ENCODE results near the gene ZNF701.
A peak's percentile ranks its signal among the peaks of the same experiment; 100 is the strongest.
"Not testable (repeated sequence)": the region's sequence is repeated elsewhere in the genome, so short reads cannot be mapped to it uniquely, and the experiment has no call there.

Gene ZNF701

DNA sequence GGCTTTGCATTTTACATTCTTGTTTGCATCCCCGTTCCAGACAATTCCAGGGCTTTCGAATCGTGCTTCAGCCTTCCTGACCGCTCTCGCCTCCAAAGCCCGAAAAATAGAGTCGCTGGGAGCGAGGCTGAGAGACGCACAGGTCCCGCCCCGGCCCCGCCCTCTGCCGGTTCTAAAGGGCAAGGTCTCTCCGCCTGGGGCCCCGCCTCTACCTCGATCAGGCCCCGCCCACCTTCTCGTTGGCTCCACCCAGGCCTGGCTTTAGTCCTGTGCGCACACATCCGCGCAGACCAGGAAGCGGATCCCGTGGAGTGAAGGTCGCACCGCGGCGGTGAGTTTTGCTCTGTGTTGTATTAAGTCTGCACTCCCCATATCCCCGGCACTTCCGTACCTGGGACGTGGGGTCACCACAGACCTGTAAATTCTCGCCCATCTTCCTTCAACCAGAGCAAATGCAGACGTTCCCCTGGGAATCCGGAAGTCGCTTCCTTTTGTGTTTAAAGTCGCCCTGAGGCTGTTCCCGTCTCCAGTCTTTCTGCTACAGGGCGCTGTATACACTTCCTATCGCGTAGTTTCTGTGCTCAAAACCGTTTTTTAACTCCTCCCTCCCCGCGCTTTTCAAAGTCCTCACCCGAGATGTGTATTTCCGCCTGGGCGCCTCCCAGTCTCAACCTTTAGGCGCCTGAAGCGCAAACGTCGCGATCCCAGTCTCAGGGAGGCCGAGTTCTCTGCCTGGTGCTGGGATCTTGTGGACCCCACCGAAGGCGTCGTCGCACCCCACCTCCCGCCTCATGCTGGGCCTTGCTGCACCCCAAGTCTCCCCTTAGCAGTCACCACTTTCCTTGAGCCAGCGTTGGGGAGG is at the start of gene ZNF701:
TSS of gene ZNF701 (plus strand) at position 288 of the 862 bp plus-strand sequence. CDS start 3,861 bp downstream, outside the sequence.
- DNase-seq: peak; percentile 95

DNA sequence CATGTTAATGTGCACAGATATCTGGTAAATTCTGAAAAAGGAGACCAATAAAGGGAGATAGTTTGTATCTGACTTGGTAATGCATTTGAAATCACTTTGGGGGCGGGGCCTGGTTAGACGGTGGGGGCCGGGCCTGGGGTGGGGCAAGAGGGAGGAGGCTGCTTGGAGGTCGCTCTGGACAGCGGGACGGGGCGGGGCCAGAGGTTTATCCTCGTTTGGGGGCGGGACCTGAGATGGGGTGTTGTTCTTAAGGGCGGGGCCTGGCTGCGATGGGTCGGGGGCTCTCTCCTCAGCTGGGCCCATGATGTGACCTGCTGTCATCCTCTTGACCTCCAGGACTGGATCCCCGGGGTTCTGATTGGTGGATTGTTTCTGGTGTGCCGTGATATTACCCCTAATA is 47.5 kb upstream of the ZNF701 start:
- DNase-seq: no peak

DNA sequence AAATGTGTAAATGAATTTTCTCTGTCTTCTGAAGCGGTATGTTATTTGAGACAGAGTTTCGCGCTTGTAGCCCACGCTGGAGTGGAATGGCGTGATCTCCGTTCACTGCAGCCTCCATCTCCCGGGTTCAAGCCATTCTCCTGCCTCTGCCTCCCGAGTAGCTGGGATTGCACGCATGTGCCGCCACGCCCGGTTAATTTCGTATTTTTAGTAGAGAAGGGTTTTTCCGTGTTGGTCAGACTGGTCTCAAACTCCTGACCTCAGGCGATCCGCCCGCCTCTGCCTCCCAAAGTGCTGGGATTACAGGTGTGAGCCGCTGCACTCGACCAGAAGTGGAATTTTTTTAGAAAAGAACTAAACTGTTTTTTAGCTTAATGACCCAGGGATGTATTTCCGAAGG is 46.0 kb upstream of the ZNF701 start:
- no peak for DNase-seq

DNA sequence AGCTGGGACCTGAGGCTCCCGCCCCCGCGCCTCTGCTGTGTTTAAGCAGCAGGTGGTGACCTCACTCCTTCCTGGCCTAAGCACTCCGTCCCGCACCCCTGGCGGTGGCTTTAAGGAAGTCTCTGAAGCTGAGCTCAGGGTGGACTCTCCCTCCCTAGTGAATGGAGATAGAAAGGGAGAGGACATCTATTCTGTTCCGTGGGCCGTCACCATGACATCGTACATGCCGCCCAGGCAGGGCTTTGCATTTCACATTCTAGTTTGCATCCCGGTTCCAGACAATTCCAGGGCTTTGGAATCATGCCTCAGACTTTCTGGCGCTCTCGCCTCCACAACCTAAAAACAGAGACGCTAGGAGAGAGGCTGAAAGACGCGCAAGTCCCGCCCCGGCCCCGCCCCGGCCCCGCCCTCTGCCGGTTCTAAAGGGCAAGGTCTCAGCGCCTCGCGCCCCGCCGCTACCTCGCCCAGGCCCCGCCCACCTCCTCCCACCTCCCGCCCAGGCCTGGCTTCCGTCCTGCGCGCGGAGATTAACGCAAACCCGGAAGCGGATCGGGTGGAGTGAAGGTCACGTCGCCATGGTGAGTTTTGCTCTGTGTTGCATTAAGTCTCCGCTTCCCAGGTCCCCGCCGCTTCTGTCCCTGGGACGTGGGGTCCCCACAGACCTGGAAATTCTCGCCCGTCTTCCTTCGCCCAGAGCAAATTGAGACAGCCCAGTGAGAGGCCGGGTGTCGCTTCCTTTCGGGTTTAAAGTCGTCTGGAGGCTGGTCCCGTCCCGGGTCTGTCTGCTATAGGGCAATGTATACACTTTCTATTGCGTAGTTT is 42.7 kb upstream of the ZNF701 start, which contains the start of gene ZNF808:
TSS of gene ZNF808 (plus strand) at position 535 of the 822 bp plus-strand sequence. CDS start 15,617 bp downstream, outside the sequence.
- peak; percentile 99 for DNase-seq

DNA sequence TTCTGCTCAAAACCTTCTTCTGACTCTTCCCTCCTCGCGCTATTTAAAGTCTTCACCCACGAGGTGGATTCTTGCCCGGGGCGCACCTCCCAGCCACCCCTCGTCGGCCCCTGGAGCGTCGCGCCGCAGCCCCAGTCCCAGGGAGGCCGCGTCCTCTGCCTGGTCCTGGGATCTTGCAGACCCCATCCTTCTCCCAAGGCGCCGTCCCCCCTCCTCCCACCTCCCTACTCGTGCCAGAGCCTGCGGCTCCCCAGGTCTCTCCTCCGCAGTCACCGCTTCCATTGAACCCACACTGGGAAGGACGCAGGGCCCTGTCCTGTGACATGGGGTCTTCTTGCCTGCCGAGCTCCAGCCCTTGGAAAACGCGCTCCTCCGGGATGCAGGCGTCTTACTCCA is 42.1 kb upstream of the ZNF701 start:
- DNase-seq: no peak

DNA sequence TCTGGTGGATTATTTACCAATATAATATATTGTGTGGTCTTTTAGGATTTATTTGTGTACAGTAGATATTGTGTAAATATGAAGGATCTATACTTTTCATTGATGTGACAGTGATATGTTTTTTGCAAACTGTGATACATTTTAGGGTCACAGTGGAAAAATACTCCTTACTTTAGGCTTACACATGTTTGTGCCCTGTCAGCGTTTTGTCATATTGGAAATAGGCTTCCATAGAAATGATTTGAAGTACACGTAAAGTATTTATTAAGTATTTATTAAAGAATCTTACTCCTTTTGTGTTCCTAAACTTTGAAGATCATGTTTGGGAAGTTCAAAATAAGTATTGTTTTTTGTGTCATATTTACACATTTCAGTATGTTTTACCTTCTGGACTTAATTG is 37.6 kb upstream of the ZNF701 start:
- DNase-seq: no peak

DNA sequence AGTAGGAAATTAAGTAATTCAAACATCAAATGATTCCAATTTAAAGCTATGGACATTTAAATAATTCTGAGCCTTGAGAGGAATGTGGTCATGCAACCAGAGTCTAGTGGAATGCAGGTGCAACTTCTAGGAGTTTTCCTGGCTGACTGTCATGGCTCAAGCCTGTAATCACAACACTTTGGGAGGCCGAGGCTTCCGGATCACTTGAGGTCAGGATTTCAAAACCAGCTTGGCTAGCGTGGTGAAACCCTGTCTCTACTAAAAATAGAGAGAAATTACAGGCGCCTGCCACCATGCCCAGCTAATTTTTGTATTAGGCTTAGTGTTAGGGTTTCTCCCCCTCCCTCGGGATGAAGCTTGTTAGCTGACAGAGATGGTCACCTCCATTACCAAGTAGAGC is 36.2 kb upstream of the ZNF701 start:
- DNase-seq: no peak

DNA sequence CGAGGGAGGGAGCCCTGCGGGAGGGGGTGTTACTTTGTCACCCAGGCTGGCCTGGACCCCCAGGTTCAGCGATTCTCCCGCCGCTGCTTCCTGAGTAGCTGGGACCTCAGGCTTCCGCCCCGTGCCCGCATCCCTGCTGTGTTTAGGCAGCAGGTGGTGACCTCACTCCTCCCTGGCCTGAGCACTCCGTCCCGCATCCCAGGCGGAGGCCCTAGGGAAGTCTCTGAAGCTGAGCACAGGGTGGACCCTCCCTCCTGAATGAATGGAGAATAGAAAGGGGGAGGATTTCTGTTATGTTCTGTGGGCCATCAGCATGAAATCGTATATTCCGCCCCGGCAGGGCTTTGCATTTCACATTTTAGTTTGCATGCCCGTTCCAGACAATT is 34.7 kb upstream of the ZNF701 start:
- DNase-seq: peak; percentile 14

DNA sequence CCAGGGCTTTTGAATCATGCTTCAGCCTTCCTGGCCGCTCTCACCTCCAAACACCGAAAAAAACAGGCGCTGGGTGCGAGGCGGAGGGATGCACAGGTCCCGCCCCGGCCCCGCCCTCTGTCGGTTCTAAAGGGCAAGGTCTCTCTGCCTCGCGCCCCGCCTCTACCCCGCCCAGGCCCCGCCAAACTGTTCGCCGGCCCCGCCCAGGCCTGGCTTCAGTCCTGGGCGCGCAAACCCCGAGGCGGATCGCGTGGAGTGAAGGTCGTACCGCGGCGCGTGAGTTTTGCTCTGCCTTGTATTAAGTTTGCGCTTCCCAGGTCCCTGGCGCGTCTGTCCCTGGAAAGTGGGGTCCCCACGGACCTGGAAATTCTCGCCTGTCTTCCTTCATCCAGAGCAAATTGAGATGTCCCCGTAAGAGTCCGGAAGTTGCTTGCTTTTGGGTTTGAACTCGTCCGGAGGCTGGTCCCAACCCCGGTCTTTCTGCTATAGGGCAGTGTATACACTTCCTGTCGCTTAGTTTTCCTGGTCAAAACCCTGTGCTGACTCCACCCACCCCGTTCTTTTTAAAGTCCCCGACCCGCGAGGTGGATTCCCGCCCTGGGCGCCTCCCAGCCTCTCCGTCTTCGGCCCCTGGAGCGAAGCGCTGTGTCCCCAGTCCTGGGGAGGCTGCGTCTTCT is 34.2 kb upstream of the ZNF701 start:
- peak; percentile 92 for DNase-seq

DNA sequence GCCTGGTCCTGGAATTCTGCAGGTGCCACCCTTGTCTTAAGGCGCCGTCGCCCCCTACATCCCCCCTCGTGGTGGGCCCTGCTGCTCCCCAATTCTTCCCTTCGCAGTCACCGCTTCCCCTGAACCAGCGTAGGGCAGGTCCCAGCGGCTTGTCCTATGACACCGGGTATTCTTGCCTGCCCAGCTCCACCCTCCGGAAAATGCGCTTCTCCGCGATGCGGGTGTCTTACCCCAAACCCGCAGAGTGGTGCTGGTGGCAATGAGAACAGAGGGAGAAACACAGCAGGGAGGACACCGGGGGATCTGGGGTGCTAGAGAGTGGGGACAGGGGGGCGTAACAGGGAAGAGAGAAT is 33.7 kb upstream of the ZNF701 start:
- DNase-seq: peak; percentile 19

DNA sequence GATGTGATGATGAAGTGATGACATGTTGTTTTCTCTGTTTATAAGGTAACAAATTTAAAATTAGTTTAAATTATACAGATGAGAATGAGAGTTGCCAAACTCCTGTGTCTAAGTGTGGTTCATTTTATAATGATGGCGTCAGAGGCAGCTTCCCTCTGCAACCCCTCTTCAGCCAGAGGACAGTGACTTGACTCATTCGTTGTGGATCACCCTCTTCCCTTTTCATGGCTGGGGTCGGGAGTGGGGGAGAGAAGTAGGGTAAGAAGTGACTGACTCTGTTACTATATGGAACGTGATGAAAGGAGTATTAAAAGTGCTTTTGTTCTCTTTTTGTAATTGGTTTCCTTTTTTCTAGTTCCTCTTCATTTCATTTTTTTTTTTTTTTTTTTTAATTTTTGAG is 31.3 kb upstream of the ZNF701 start:
- DNase-seq: not testable (repeated sequence)

DNA sequence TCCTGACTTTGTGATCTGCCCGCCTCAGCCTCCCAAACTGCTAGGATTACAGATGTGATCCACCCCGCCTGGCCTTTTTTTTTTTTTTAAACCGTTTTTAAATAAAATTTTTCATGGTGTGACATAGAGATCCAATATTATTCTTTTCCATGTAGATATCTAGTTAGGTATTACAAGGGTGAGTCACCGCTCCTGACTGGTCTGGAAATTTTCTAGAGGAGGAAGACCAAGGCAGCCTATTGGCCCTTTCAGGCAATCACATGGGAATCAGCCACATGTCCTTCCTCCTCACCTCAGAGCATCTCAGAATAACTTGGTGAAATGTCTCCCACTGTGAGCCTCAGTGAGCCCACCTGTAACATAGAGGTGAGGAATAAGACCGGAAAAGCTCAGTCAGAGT is 28.9 kb upstream of the ZNF701 start:
- DNase-seq: not testable (repeated sequence)

DNA sequence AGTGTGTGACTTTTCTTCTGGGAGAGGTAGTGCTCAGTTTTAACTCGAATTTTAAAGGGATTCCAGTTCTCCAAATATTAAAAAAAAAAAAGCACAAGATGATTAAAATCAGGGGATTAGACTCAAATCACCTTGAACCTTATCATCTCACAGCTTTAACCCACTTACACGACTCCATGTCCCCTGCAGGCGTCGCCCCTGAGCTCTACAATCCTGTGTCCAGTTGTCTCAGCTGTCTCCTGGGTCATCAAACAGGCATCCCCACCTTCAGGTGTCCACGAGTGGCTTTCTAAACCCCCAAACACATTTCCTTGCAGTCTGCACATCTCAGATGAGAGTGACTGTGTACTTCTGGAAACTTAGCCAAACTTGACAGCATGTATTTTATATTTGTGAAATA is 28.5 kb upstream of the ZNF701 start:
- DNase-seq: no peak

DNA sequence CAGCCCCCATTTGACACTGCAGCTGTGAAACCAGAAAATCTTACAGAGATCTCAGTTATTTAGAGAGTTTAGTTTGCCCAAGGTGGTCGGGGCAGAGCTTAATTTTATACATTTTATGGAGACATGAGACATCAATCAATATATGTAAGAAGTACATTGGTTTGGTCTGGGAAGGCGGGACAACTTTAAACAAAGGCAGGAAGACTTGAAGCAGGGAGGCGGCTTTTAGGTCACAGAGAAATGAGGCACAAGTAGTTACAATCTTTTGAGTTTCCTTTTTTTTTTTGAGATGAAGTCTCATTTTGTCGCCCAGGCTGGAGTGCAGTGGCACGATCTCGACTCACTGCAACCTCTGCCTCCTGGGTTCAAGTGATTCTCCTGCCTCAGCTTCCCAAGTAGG is 27.5 kb upstream of the ZNF701 start:
- not testable (repeated sequence) for DNase-seq

DNA sequence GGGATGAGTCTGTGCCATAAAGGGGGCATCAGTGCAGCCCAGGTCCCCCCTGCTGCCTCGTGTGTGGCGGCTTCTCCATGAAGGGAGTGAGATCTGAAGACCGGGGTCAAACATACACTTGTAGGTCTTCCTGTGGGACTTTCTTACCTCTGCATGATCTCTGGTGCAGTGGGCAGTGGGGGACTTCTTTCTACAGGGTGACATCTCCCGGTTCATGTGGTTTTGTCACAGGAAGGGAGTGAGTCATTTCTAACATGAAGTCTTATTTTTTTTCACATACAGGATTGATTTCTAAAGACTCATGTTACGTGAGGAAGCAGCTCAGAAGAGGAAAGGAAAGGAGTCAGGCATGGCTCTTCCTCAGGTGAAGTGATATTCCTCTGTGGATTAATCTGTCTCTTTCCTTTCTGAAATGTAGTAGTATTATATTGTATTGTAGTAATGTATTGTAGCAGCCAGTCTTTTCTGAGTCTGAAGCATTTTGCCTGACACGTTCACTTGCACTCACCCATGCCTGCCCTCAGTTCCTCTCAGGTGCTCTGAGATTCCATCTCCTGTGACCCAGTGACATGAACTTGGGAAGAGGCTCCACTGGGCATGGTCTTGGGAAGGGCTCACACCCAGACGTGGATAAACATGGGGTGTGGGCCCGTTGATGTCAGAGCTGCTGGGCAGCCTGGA is 27.0 kb upstream of the ZNF701 start:
- DNase-seq: peak; percentile 51

DNA sequence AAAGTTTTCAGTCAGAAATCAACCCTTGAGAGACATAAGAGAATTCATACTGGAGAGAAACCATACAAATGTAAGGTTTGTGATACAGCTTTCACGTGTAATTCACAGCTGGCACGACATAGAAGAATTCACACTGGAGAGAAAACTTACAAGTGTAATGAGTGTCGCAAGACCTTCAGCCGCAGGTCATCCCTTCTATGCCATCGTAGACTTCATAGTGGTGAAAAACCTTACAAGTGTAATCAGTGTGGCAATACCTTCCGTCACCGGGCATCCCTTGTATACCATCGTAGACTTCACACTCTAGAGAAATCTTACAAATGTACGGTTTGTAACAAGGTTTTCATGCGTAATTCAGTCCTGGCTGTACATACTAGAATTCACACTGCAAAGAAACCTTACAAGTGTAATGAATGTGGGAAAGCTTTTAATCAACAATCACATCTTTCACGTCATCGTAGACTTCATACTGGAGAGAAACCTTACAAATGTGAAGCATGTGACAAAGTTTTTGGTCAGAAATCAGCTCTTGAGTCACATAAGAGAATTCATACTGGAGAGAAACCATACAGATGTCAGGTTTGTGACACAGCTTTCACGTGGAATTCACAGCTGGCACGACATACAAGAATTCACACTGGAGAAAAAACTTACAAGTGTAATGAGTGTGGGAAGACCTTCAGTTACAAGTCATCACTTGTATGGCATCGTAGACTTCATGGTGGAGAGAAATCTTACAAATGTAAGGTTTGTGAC is 15.7 kb upstream of the ZNF701 start:
- DNase-seq: no peak

DNA sequence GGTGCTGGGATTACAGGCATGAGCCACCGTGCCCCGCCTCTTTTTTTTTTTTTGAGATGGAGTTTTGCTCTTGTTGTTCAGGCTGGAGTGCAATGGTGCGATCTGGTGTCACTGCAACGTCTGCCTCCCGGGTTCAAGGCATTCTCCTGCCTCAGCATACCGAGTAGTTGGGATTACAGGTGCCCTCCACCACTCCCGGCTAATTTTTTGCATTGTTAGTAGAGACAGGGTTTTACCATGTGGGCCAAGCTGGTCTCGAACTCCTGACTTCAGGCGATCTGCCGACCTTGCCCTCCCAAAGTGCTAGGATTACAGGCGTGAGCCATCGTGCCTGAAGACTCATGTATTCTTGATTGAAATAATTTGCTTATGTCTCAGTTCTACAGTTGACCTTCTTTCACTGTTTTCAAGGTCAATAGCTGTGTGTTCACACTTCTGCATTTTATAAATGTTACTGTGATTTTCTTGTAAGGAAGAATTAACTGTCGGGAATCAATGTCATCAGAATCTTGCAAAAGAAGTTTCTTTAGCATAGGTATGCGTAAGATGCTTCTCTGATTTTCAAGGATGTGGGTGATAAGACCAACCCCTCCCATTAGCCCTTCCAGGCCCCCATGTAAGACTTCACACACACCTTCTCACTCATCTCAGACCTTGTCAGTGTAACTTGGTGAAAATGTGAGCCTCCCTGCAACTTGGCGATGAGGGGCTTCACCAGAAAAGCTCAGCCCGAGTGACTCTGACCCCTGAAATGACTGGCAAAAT is 12.7 kb upstream of the ZNF701 start:
- no peak for DNase-seq

DNA sequence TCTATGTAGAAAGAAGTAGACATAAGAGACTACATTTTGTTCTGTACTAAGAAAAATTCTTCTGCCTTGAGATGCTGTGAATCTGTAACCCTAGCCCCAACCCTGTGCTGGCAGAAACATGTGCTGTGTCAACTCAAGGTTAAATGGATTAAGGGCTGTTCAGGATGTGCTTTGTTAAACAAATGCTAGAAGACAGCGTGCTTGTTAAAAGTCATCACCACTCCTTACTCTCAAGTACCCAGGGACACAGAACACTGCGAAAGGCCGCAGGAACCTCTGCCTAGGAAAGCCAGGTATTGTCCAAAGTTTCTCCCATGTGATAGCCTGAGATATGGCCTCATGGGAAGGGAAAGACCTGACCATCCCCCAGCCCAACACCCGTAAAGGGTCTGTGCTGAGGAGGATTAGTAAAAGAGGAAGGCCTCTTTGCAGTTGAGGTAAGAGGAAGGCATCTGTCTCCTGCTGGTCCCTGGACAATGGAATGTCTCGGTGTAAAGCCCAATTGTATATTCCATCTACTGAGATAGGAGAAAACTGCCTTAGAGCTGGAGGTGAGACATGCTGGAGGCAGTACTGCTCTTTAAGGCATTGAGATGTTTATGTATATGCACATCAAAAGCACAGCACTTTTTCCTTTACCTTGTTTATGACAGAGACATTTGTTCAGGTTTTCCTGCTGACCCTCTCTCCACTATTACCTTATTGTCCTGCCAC is 11.2 kb upstream of the ZNF701 start:
- DNase-seq: not testable (repeated sequence)

DNA sequence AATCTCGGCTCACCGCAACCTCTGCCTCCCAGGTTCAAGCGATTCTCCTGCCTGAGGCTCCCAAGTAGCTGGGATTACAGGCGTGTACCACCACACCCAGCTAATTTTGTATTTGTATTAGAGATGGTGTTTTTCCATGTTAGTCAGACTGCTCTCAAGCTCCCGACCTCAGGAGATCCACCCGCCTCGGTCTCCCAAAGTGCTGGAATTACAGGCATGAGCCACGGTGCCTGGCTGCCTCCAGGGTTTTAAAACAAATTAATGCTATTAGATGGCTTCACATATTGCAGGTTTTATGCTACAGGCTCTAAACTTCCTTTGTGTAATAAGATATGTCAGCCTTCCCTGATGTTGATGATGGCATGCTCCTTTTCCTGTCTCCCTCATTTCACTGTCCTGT is 8.5 kb upstream of the ZNF701 start:
- DNase-seq: not testable (repeated sequence)

DNA sequence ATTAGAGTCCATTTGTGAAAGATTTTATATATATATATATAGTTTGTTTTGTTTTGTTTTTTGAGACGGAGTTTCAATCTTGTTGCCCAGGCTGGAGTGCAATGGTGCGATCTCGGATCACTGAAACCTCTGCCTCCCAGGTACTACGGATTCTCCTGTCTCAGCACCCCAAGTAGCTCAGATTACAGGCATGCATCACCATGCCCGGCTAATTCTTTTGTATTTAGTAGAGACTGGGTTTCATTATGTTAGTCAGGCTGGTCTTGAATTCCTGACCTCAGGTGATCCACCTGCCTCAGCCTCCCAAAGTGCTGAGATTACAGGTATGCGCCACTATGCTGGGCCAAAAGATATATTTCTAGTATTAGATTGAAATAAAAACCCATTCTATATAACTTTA is 4.0 kb upstream of the ZNF701 start:
- DNase-seq: no peak

DNA sequence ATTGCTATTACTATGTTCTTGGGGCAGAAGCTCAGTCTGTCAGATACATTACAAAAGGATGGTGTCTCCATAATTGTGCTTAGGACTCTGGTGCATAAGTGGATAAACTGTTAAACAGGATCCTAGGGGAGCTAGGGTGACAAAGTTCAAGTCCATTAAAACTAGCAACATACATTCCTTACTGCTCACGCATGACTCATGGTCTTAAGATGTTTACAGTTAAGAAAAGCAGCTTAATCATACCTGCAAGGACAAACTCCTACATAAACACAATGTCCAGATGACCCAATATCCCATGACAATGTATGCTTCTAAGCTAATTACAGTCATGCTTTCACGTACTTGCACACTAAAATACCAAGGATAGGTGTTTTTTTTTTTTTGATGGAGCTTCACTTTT is 3.5 kb upstream of the ZNF701 start:
- no peak for DNase-seq

All from activated gamma-delta T cell treated with Interleukin-2 at 50 U/mL for 16 hours (primary cell).